Measurements from ENCODE around the gene GJA4.

The GJA4 gene

DNA sequence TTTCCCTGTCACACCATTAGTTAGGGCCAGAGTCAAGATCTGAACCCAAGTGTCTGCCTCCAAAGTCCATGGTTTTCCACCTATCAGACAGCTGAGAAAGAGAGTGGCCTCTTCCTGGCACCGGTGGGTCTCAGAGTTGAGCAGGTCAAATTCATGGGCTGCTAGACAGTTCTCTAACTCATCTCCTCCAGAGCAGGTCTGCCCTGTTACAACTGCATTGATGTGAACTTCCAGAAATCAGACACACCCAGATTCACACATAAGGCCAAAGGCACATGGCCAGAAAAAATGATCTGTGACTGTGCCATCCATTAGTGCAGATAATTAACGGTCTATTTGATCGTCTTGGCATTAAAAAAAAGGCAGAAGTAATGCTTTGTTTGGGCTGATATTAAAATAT, 49.3 kb downstream of the GJA4 start:
- no peak for DNase-seq

DNA sequence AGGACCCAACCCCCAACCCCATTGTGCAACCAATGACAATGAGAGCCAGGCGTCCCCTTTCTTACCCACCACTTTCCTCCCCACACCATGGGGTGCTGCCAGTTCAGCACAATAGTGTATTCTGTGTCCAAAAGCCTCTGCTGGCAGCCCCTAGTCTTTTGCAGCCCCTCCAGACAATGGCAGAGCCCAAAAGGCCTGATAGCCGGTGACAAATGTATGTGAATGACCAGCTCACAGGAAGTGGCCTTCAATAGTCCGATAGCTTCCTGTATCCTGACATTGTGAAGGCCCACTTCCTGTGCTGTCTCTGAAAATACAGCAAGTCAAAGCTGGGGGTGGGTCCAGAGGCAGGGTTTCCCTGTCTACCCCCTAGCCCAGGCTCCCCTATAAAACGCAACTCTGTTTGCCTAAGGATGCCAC, 50.2 kb downstream of the GJA4 start:
- no peak for DNase-seq

DNA sequence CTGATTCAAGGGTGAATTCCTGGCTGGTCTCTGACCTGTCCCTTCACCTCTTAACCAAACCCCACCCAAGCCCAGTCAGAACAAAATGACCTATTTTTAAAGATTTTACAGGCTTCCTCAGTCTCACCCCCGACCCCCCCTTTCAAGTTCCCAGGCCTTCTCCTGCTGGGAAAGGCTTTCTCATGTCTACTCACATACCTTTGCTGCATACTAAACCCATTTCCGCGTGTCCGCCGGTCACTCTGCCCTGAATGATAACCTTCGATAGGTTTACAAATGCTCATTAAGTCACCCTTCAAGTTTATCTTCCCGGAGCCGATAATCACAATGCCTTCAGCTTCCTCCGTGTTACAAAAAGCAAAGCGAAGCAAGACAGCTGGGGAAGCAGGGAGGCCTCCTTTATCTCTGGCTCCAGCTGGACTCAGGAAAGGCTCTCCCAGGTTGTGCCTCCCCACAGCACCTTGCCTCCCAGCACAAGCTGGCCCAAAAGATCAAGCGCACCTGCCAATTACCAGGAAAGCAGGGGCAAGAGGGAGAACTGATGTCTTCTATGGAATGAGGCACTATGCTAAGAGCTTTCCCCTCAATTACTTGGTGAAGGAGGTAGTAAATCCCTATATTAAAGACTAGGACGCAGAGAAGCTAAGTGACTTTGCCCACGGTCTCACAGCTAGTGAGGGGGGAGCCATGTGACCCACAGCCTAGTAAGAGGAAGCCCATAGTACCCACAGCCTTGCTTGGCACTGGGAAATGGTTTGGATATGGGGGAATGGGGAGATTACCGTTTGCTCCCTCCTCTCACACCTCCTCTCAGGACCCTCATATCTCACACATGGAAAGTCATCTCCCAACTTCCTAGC, 50.8 kb downstream of the GJA4 start:
- DNase-seq: no peak

DNA sequence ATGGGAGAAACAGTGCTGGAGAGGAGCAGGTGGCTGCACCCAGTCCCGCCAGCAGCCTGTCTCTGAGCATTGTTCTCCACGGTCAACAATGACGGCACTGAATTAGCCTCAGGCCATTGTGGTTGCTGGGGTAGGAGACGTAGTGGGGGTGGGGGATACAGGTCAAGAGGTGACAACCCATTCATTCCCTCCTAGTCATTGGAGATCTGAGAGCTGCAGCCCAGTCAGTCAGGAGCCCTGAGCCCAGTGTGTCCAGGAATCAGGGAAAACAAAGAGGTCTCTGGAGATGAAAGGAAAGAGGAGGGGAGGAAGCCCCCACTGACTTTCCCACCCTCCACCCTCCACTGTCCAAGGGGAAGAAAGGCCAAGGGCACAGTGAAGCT, 51.4 kb downstream of the GJA4 start:
- DNase-seq: no peak
